ENCODE data around the gene KLHL3.

Gene KLHL3

DNA sequence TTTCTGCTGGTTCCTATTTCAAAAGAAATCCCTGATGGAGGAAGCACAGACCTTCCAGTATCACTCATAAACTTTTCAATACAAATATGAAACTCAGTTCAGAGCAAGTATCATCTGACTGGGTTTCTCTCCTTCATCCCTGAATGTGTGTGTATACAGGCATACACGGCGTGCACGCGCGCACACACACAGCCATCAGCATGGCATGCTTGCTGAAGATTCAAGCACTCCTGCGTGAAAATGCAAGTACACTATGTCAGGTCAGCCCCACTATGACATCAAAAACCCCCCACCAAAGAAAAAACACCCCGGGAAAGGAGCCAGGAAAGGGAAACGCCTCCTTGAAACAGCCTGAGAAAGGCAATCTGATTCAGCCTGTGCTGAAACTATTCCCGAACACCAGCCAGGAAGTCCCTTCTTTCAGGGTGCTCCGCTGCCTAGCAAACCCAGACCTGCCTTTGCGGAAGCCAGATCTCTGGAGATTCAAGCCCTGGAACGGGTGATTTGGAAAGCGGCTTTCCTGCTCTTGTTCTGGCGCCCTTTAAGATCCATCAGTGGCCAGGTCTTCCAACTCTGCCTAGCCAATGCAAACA is 831 bp downstream of the KLHL3 start:
- peak; percentile 52 for DNase-seq (ENCODE audit: low read depth)
- TF ChIP-seq, protein P1, sequence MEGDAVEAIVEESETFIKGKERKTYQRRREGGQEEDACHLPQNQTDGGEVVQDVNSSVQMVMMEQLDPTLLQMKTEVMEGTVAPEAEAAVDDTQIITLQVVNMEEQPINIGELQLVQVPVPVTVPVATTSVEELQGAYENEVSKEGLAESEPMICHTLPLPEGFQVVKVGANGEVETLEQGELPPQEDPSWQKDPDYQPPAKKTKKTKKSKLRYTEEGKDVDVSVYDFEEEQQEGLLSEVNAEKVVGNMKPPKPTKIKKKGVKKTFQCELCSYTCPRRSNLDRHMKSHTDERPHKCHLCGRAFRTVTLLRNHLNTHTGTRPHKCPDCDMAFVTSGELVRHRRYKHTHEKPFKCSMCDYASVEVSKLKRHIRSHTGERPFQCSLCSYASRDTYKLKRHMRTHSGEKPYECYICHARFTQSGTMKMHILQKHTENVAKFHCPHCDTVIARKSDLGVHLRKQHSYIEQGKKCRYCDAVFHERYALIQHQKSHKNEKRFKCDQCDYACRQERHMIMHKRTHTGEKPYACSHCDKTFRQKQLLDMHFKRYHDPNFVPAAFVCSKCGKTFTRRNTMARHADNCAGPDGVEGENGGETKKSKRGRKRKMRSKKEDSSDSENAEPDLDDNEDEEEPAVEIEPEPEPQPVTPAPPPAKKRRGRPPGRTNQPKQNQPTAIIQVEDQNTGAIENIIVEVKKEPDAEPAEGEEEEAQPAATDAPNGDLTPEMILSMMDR (conservative IDR thresholded peaks at IDR 0.05; ENCODE audit: low read depth, low read length) = no peak
- H3K4me3 ChIP-seq (ENCODE audit: low read depth, low read length) = peak overlapping the region; percentile 59

DNA sequence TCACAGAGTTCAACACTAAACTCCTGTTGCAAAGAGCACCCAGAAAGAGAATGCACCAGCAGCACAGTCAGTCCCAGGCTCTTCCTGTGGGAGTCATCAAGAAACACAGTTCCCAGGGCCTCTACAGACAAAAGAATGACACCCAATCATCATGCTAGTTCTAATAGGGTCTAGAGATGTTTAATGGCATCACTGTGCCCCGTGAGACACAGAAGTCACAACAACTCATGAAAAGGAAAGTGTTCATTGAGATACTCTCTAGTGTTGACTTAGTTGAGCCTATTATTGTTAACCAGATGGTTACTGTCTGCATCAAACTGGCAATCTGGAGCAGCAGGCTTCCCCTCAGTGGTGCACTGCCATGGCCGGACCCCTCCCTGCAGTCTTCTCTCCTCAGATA is 1.6 kb downstream of the KLHL3 start:
- no peak overlapping the region for H3K4me3 ChIP-seq (ENCODE audit: low read depth, low read length)
- TF ChIP-seq, protein P1 (conservative IDR thresholded peaks at IDR 0.05; ENCODE audit: low read depth, low read length) = no peak
- DNase-seq (ENCODE audit: low read depth) = peak; percentile 16

DNA sequence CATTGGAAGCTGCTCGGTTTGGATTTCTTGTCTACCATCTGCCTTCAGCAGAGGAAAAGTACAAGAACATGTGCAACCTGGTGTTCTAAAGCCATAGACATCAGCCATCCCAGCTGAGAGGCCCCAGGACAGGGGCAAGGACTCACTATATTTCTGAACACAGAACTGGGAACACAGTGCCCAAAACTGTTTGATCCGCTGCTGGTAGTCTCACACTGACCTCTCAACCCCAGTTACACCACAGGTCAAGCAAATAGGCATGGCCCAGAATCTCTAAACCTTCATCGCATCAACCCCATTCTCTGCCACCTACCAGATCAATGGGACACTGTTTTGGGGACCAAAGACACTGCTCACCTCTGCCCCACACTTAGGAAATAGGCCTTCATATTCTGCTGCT is 2.0 kb downstream of the KLHL3 start:
- H3K4me3 ChIP-seq (ENCODE audit: low read depth, low read length) = no peak overlapping the region
- no peak for DNase-seq (ENCODE audit: low read depth)
- TF ChIP-seq, protein P1 (conservative IDR thresholded peaks at IDR 0.05; ENCODE audit: low read depth, low read length) = no peak

DNA sequence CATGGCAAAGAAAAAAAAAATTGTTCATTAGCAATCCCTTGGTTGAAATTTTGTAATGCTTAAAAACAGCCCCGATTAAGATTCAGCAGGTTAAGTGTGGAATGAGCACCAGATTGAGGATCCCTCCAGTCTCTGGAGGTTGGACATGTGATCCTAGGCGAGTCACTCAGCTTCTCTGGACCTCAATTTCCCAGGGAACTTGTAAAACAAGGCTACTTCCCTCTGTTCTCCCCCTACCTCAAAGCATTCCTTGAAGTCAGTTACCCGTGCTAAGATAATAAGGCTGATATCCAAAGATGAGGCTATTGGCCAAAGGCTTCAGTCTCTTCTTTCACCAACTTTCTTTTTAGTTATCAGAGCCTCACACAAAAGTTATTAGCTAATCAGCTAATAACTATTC is 2.9 kb downstream of the KLHL3 start:
- no peak overlapping the region for H3K4me3 ChIP-seq (ENCODE audit: low read depth, low read length)
- no peak for DNase-seq (ENCODE audit: low read depth)
- TF ChIP-seq, protein P1 (conservative IDR thresholded peaks at IDR 0.05; ENCODE audit: low read depth, low read length) = no peak

DNA sequence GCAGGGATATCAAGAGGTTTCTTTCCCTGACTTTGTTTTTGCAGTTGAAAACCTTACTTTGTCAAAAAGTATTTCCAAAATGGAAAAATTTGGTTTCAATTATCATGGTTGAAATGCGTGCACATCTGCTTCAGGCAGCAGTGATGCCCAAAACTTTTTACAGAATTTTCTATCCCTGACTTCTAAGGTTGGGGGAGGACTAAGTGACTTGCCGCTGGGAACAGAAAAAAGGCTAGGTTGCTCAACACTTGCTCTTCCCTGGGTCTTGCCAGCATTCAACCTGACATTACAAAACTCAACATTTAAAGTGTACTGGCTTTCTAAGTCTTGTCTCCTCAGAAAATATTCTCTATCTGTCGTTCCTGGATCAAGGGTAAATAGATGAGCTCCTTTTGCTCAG is 4.7 kb downstream of the KLHL3 start:
- DNase-seq (ENCODE audit: low read depth) = no peak
- H3K4me3 ChIP-seq (ENCODE audit: low read depth, low read length) = no peak overlapping the region
- TF ChIP-seq, protein P1 (conservative IDR thresholded peaks at IDR 0.05; ENCODE audit: low read depth, low read length) = no peak

DNA sequence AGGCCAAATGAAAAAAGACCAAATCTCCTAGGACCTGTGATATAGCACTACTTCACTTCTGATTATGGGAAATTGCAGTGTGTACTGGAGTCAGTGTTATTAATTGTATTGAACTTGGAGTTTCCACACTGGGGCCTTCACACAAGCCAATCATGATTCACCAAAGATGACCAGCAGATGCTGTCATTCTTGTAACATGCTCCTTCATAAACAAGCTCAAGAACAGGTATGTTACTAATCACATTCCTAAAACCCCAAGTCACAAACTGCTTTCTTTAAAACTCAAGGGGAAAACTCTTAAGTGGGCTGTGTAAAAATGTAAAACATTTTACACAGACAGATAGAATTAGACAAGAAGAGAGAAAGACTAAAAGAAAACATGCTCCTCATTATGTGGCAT is 5.6 kb downstream of the KLHL3 start:
- TF ChIP-seq, protein P1 (conservative IDR thresholded peaks at IDR 0.05; ENCODE audit: low read depth, low read length) = no peak
- DNase-seq (ENCODE audit: low read depth) = peak; percentile 30

DNA sequence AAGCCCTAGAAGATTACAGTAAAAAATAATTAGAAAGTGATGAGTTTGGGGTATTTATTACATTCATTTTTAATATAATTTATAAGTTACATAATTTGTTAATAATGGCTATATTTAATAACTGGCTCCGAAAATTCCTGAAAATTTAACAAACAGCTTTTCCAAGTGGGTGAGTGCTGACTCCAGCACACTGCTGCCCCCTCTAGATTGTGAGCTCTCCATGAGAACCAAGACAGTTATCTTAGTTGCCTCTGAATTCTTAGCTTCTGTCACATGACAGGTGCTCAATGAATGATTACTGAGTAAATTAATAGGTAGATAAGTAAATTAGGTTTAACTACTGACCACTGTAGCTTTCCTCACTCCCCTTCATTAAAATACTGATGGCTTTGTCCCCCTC is 7.8 kb downstream of the KLHL3 start:
- no peak for DNase-seq (ENCODE audit: low read depth)
- TF ChIP-seq, protein P1 (conservative IDR thresholded peaks at IDR 0.05; ENCODE audit: low read depth, low read length) = peak; percentile 32
- no peak overlapping the region for H3K4me3 ChIP-seq (ENCODE audit: low read depth, low read length)

More for the DNA sequence above, 5.6 kb downstream of the KLHL3 start:
- no peak overlapping the region for H3K4me3 ChIP-seq (ENCODE audit: low read depth, low read length)

Measured in choroid plexus epithelial cell (primary cell).